Hepatocyte (in vitro differentiated cells): ENCODE measurements around the gene PPP1R2B. TPM values are rescaled to one million over a fixed set of nuclear protein-coding genes. Genes with fewer than 3 reads are reported as not detected.

Source experiments
- DNase-seq: peaks from one replicate; pipeline ENCODE4 v3.0.0-alpha.2; 2016; ENCODE audit warnings: low spot score
- H2AFZ ChIP-seq: fragments of 200-600 bp; sonication (generic); 2 replicates; pipeline ENCODE4 v1.6.0; 2016; ENCODE audit warnings: antibody characterized with exemption, mild to moderate bottlenecking
- H3K27ac ChIP-seq: fragments of 200-600 bp; sonication (generic); 2 replicates; pipeline ENCODE4 v1.5.1; 2016; ENCODE audit warnings: mild to moderate bottlenecking
- H3K27me3 ChIP-seq: fragments of 200-600 bp; sonication (generic); 2 replicates; pipeline ENCODE4 v1.6.1; 2016
- H3K36me3 ChIP-seq: fragments of 200-600 bp; sonication (generic); replicated peaks from 2 replicates; pipeline ENCODE4 v1.5.1; 2016; ENCODE audit warnings: low read depth; ENCODE audit not compliant: insufficient read depth
- H3K4me1 ChIP-seq: fragments of 200-600 bp; sonication (generic); 2 replicates; pipeline ENCODE4 v1.5.1; 2016; ENCODE audit warnings: mild to moderate bottlenecking, moderate library complexity; ENCODE audit not compliant: insufficient read depth
- H3K4me2 ChIP-seq: fragments of 200-600 bp; sonication (generic); 2 replicates; pipeline ENCODE4 v1.6.0; 2016
- H3K4me3 ChIP-seq: fragments of 200-600 bp; sonication (generic); 2 replicates; pipeline ENCODE4 v1.5.1; 2016; ENCODE audit warnings: mild to moderate bottlenecking
- H3K79me2 ChIP-seq: fragments of 200-600 bp; sonication (generic); 2 replicates; pipeline ENCODE4 v1.6.0; 2017; ENCODE audit warnings: mild to moderate bottlenecking
- H3K9me2 ChIP-seq: fragments of 200-600 bp; sonication (generic); replicated peaks from 2 replicates; pipeline ENCODE4 v1.6.0; 2017; ENCODE audit warnings: mild to moderate bottlenecking; ENCODE audit not compliant: insufficient read depth
- H3K9me3 ChIP-seq: fragments of 200-600 bp; sonication (generic); 2 replicates; pipeline ENCODE4 v1.5.1; 2016; ENCODE audit warnings: low read depth, mild to moderate bottlenecking
- H4K20me1 ChIP-seq: fragments of 200-600 bp; sonication (generic); 2 replicates; pipeline ENCODE4 v1.6.0; 2016; ENCODE audit warnings: mild to moderate bottlenecking; ENCODE audit not compliant: insufficient read depth, poor library complexity, severe bottlenecking
- CTCF ChIP-seq: fragments of 200-600 bp; sonication (generic); IDR thresholded peaks from 2 replicates; pipeline ENCODE4 v1.5.1; 2016; ENCODE audit warnings: antibody characterized with exemption, mild to moderate bottlenecking; ENCODE audit not compliant: poor library complexity
- EZH2 ChIP-seq: fragments of 200-600 bp; sonication (generic); IDR thresholded peaks from 2 replicates; pipeline ENCODE4 v1.6.1; 2016; ENCODE audit warnings: antibody characterized with exemption, mild to moderate bottlenecking, borderline replicate concordance
- EZH2phosphoT487 ChIP-seq: fragments of 200-600 bp; sonication (generic); IDR thresholded peaks from one replicate; pipeline ENCODE4 v1.6.1; 2018; ENCODE audit warnings: antibody characterized with exemption, mild to moderate bottlenecking, low read depth, moderate library complexity; ENCODE audit not compliant: unreplicated experiment, severe bottlenecking
- WGBS: methylation state at CpG from one replicate; pipeline ENCODE4 v1.1.6; 2016; ENCODE audit warnings: low lambda C conversion rate; ENCODE audit errors: missing lambda C conversion rate; 5-methylcytosine and 5-hydroxymethylcytosine counted together
- polyA plus RNA-seq: library from polyadenylated mRNA; unstranded; fragments of >200 nt; fragmentation: Nextera tagmentation; extraction: Ambion mirVana; gene quantifications from 2 replicates; pipeline ENCODE4 v1.2.1, GENCODE V29; 2016
- total RNA-seq: library from RNA; depleted of rRNA; stranded (reverse); fragments of >200 nt; gene quantifications from 2 replicates; pipeline ENCODE4 v1.2.3, GENCODE V29; 2014

PPP1R2B gene
- total RNA-seq (not detected in 2 replicates), polyA plus RNA-seq (not detected in 2 replicates)

GRCh38 chr5:156850206-156850751, at the start of gene PPP1R2B:
TSS of gene PPP1R2B (plus strand) at chr5:156850295. CDS start at chr5:156850563, 268 bp downstream.
- Histone ChIP-seq H4K20me1 (no peaks in the 10 kb centered on the region), H3K79me2 (no peaks in the 10 kb centered on the region), H3K27ac (no peak within 1 kb of the TSS), H3K36me3 (no peaks in the 10 kb centered on the region), H3K9me2 (no peaks in the 10 kb centered on the region), H3K4me2 (no peak within 1 kb of the TSS), H3K9me3 (no peaks in the 10 kb centered on the region), H3K27me3 (no peaks in the 10 kb centered on the region), H3K4me1 (no peaks in the 10 kb centered on the region), H2AFZ (no peak within 1 kb of the TSS), H3K4me3 (no peak within 1 kb of the TSS)
- DNase-seq = no peak
- 95% methylated on average over 47 of the region's 48 CpGs for WGBS
- no peak for TF ChIP-seq CTCF
- no peak for TF ChIP-seq EZH2phosphoT487
- no peak for TF ChIP-seq EZH2

GRCh38 chr5:156800929-156801328, 49.2 kb upstream of the PPP1R2B start:
- H3K79me2 ChIP-seq = no peaks in the 10 kb centered on the region
- H3K9me3 ChIP-seq = no peaks in the 10 kb centered on the region
- DNase-seq = no peak
- H3K36me3 ChIP-seq = no peaks in the 10 kb centered on the region
- no peak overlapping the region for H3K27ac ChIP-seq
- no peaks in the 10 kb centered on the region for H3K9me2 ChIP-seq
- no peak overlapping the region for H3K4me2 ChIP-seq
- no peaks in the 10 kb centered on the region for H4K20me1 ChIP-seq
- no peaks in the 10 kb centered on the region for H3K4me1 ChIP-seq
- no peaks in the 10 kb centered on the region for H3K27me3 ChIP-seq
- WGBS = 41% methylated on average over 3 of the region's 3 CpGs
- H2AFZ ChIP-seq = no peak overlapping the region
- H3K4me3 ChIP-seq = no peak overlapping the region
- no peak for TF ChIP-seq EZH2phosphoT487

GRCh38 chr5:156802501-156802900, 47.6 kb upstream of the PPP1R2B start:
- H3K79me2 ChIP-seq = no peaks in the 10 kb centered on the region
- TF ChIP-seq CTCF (no peak), EZH2phosphoT487 (no peak), EZH2 (no peak)
- no peak overlapping the region for H2AFZ ChIP-seq
- no peak overlapping the region for H3K4me3 ChIP-seq
- H3K27ac ChIP-seq = no peak overlapping the region
- no peaks in the 10 kb centered on the region for H3K36me3 ChIP-seq
- H3K9me3 ChIP-seq = no peaks in the 10 kb centered on the region
- H3K9me2 ChIP-seq = no peaks in the 10 kb centered on the region
- WGBS = 56% methylated on average over 5 of the region's 5 CpGs
- no peaks in the 10 kb centered on the region for H4K20me1 ChIP-seq
- no peak for DNase-seq
- no peaks in the 10 kb centered on the region for H3K4me1 ChIP-seq
- no peaks in the 10 kb centered on the region for H3K27me3 ChIP-seq
- H3K4me2 ChIP-seq = no peak overlapping the region

- no peak for DNase-seq
- WGBS = 74% methylated on average over 2 of the region's 2 CpGs
- H3K27ac ChIP-seq = no peak overlapping the region
These were observed 46.7 kb upstream of the PPP1R2B start for GRCh38 chr5:156803404-156803803.

More at GRCh38 chr5:156803404-156803803, 46.7 kb upstream of the PPP1R2B start:
- Histone ChIP-seq H3K36me3 (no peaks in the 10 kb centered on the region), H3K4me2 (no peak overlapping the region), H3K27me3 (no peaks in the 10 kb centered on the region), H3K4me3 (no peak overlapping the region), H3K9me3 (no peaks in the 10 kb centered on the region), H3K79me2 (no peaks in the 10 kb centered on the region), H3K9me2 (no peaks in the 10 kb centered on the region), H2AFZ (no peak overlapping the region), H4K20me1 (no peaks in the 10 kb centered on the region), H3K4me1 (no peaks in the 10 kb centered on the region)
- TF ChIP-seq EZH2 = no peak
- TF ChIP-seq EZH2phosphoT487 = no peak
- TF ChIP-seq CTCF = no peak
